ENCODE measurements around the gene APOB. TPM values are rescaled to one million over a fixed set of nuclear protein-coding genes. Genes with fewer than 3 reads are reported as not detected.

Gene APOB
- total and polyA plus RNA-seq, 2 of the 13 experiments (the other 11 are each of a cell fraction or from before 2014, with no cell fraction given), result 1,569 to 2,515 TPM

- TF ChIP-seq NR2C2 (CRISPR knock-in tag; IDR thresholded peaks at IDR 0.05; ENCODE audit: borderline replicate concordance), result no peak
- no peak for TF ChIP-seq SIX4 (CRISPR knock-in tag; IDR thresholded peaks at IDR 0.05)
- TF ChIP-seq ZNF12 (CRISPR knock-in tag; IDR thresholded peaks at IDR 0.05), result no peak
- TF ChIP-seq ASH2L (IDR thresholded peaks at IDR 0.05; ENCODE audit: insufficient read length, low read depth, low read length), result no peak
- TF ChIP-seq LCORL (IDR thresholded peaks at IDR 0.05), result no peak
- no peak for TF ChIP-seq LCORL (CRISPR knock-in tag; IDR thresholded peaks at IDR 0.05)
- TF ChIP-seq TFE3 (CRISPR knock-in tag; IDR thresholded peaks at IDR 0.05), result no peak
- no peak for TF ChIP-seq HINFP (CRISPR knock-in tag; IDR thresholded peaks at IDR 0.05; ENCODE audit: low read depth)
- TF ChIP-seq ZBTB4 (CRISPR knock-in tag; IDR thresholded peaks at IDR 0.05; ENCODE audit: borderline replicate concordance), result no peak
- TF ChIP-seq ZNF317 (CRISPR knock-in tag; IDR thresholded peaks at IDR 0.05), result no peak
- no peak for TF ChIP-seq TIGD3 (CRISPR knock-in tag; IDR thresholded peaks at IDR 0.05; ENCODE audit: borderline replicate concordance)
- TF ChIP-seq ZNF282 (IDR thresholded peaks at IDR 0.05; ENCODE audit: partially characterized antibody), result no peak
- TF ChIP-seq ZNF773 (CRISPR knock-in tag; IDR thresholded peaks at IDR 0.05; ENCODE audit: borderline replicate concordance), result no peak
- no peak for TF ChIP-seq MLX (CRISPR knock-in tag; IDR thresholded peaks at IDR 0.05)
- TF ChIP-seq SETDB1 (CRISPR knock-in tag; IDR thresholded peaks at IDR 0.05; ENCODE audit: borderline replicate concordance), result no peak
- TF ChIP-seq ZNF777 (CRISPR knock-in tag; IDR thresholded peaks at IDR 0.05), result no peak
- no peak for TF ChIP-seq PBX3 (CRISPR knock-in tag; IDR thresholded peaks at IDR 0.05; ENCODE audit: borderline replicate concordance)
- no peak for TF ChIP-seq ZNF577 (CRISPR knock-in tag; IDR thresholded peaks at IDR 0.05; ENCODE audit: borderline replicate concordance, low read depth)
- no peak for TF ChIP-seq ZNF563 (CRISPR knock-in tag; IDR thresholded peaks at IDR 0.05)
- no peak for TF ChIP-seq RFX5 (IDR thresholded peaks at IDR 0.05; ENCODE audit: low read depth, low read length)
- no peak for TF ChIP-seq PHF20 (CRISPR knock-in tag; IDR thresholded peaks at IDR 0.05)
Observed at GRCh38 chr2:21023419-21024181, 20.3 kb downstream of the APOB start (continued).

All from HepG2 (cell line).